ENCODE measurements around the gene TLE2. TPM values are rescaled to one million over a fixed set of nuclear protein-coding genes. Genes with fewer than 3 reads are reported as not detected.
"Not testable (repeated sequence)": the region's sequence is repeated elsewhere in the genome, so short reads cannot be mapped to it uniquely, and the experiment has no call there.

The TLE2 gene
- total and polyA plus RNA-seq, 5 experiments from 2014 or later: 7.0 to 21.1 (median 12.4) TPM

- H3K27ac Mint-ChIP-seq: peak overlapping the region; percentile 40 to 93 (median 80)
- no peaks in the 10 kb centered on the region for H3K9me3 Mint-ChIP-seq
- H3K4me3 Mint-ChIP-seq: peak overlapping the region in 8 of 10 donors; percentile 3 to 77 (median 56)
- ATAC-seq (no peak), DNase-seq (no peak)
- H3K27me3 Mint-ChIP-seq: no peaks in the 10 kb centered on the region
- POLR2A ChIA-PET: interaction anchor here (0.6 to 15.8 kb wide), 11 partner anchors 6 to 123 kb away, joined by 3 to 519 read pairs (median 4); partner anchors contain the start of genes S1PR4, TLE5 and TLE6
- H3K4me1 Mint-ChIP-seq: peaks cover 25 to 60% (median 59%) of the 10 kb centered on the region in 4 donors
- peaks cover 0 to 64% (median 21%) of the 10 kb centered on the region in 3 donors for H3K36me3 Mint-ChIP-seq
Measured at GRCh38 chr19:3054972-3055740, 26.1 kb upstream of the TLE2 start.

GRCh38 chr19:3054265-3054971, 25.3 kb upstream of the TLE2 start:
- POLR2A ChIA-PET: interaction anchor here (0.6 to 15.8 kb wide), 9 partner anchors 7 to 104 kb away, joined by 3 to 519 read pairs (median 6); partner anchors contain the start of genes TLE5 and TLE6
- Mint-ChIP-seq H3K4me3 (peak overlapping the region in 8 of 10 donors; percentile 3 to 77 (median 56)), H3K27me3 (no peaks in the 10 kb centered on the region), H3K36me3 (peaks cover 0 to 56% (median 15%) of the 10 kb centered on the region in 3 donors), H3K9me3 (no peaks in the 10 kb centered on the region), H3K4me1 (peaks cover 25 to 59% (median 52%) of the 10 kb centered on the region in 4 donors), H3K27ac (peak overlapping the region; percentile 40 to 93 (median 80))
- ATAC-seq (no peak), DNase-seq (no peak)

- DNase-seq (no peak), ATAC-seq (no peak)
- Mint-ChIP-seq H3K27ac (peak overlapping the region in 6 of 10 donors; percentile 15 to 93 (median 78)), H3K36me3 (peaks cover 0 to 50% (median 15%) of the 10 kb centered on the region in 3 donors), H3K27me3 (peaks cover 0 to 2% (median 0%) of the 10 kb centered on the region in 5 donors), H3K4me1 (peaks cover 29 to 62% (median 52%) of the 10 kb centered on the region in 4 donors), H3K4me3 (peak overlapping the region in 4 of 10 donors; percentile 1 to 56 (median 26)), H3K9me3 (no peaks in the 10 kb centered on the region)
- POLR2A ChIA-PET: interaction anchor here (1.0 to 15.8 kb wide), 6 partner anchors 7 to 103 kb away, joined by 3 to 519 read pairs (median 14); partner anchors contain the start of genes TLE5 and TLE6
Measured at GRCh38 chr19:3053780-3054179, 24.7 kb upstream of the TLE2 start.

- Mint-ChIP-seq H3K27ac (peak overlapping the region in 8 of 10 donors; percentile 29 to 86 (median 68)), H3K36me3 (peaks cover 0 to 44% (median 15%) of the 10 kb centered on the region in 3 donors), H3K27me3 (peaks cover 0 to 2% (median 0%) of the 10 kb centered on the region in 5 donors), H3K9me3 (no peaks in the 10 kb centered on the region), H3K4me3 (peak overlapping the region in 4 of 10 donors; percentile 26 to 56 (median 40)), H3K4me1 (peaks cover 27 to 57% (median 47%) of the 10 kb centered on the region in 4 donors)
- DNase-seq: no peak
- POLR2A ChIA-PET: interaction anchor here (0.6 to 15.8 kb wide), 9 partner anchors 8 to 103 kb away, joined by 3 to 519 read pairs (median 7); partner anchors contain the start of gene TLE5
- ATAC-seq: peak; percentile 24 to 33
Measured at GRCh38 chr19:3053218-3053621, 24.1 kb upstream of the TLE2 start.

GRCh38 chr19:3050016-3050415, 20.9 kb upstream of the TLE2 start:
- H3K9me3 Mint-ChIP-seq, ATAC-seq, H3K27me3 Mint-ChIP-seq, H3K4me3 Mint-ChIP-seq, DNase-seq: not testable (repeated sequence)
- H3K36me3 Mint-ChIP-seq: peaks cover 0 to 16% (median 7%) of the 10 kb centered on the region in 3 donors
- POLR2A ChIA-PET: interaction anchor here (10.4 to 15.8 kb wide), 2 partner anchors 11 kb away, joined by 193 to 519 read pairs; partner anchors contain the start of gene TLE5
- peak overlapping the region in 3 of 10 donors; percentile 4 to 15 (median 8) for H3K27ac Mint-ChIP-seq
- H3K4me1 Mint-ChIP-seq: peaks cover 18 to 42% (median 40%) of the 10 kb centered on the region in 4 donors

GRCh38 chr19:3049089-3049488, 20.0 kb upstream of the TLE2 start:
- H3K27me3 Mint-ChIP-seq: peaks cover 0 to 2% (median 0%) of the 10 kb centered on the region in 5 donors
- H3K9me3 Mint-ChIP-seq: no peaks in the 10 kb centered on the region
- peaks cover 0 to 7% (median under 1%) of the 10 kb centered on the region in 3 donors for H3K36me3 Mint-ChIP-seq
- no peak for ATAC-seq
- DNase-seq: no peak
- POLR2A ChIA-PET: interaction anchor here (1.4 to 10.4 kb wide), 3 partner anchors 12 to 18 kb away, joined by 3 to 193 read pairs (median 48); partner anchors contain the start of gene TLE5
- peaks cover 14 to 39% (median 36%) of the 10 kb centered on the region in 4 donors for H3K4me1 Mint-ChIP-seq
- peak overlapping the region in 8 of 10 donors; percentile 60 to 87 (median 74) for H3K27ac Mint-ChIP-seq
- peak overlapping the region in 8 of 10 donors; percentile 33 to 74 (median 57) for H3K4me3 Mint-ChIP-seq

- Mint-ChIP-seq H3K4me3 (peak overlapping the region; percentile 24 to 97 (median 92)), H3K27me3 (peaks cover 0 to 2% (median 0%) of the 10 kb centered on the region in 5 donors), H3K27ac (peak overlapping the region in 7 of 10 donors; percentile 83 to 97 (median 94)), H3K36me3 (no peaks in the 10 kb centered on the region), H3K9me3 (no peaks in the 10 kb centered on the region), H3K4me1 (peaks cover 14 to 33% (median 30%) of the 10 kb centered on the region in 4 donors)
- DNase-seq (no peak), ATAC-seq (no peak)
- POLR2A ChIA-PET: interaction anchor here (1.5 to 10.4 kb wide), 3 partner anchors 12 to 28 kb away, joined by 3 to 193 read pairs (median 48); partner anchors contain the start of gene TLE5
Measured at GRCh38 chr19:3048190-3048533, 19.1 kb upstream of the TLE2 start.

GRCh38 chr19:3047496-3048189, 18.6 kb upstream of the TLE2 start:
- peak overlapping the region; percentile 83 to 97 (median 94) for H3K27ac Mint-ChIP-seq
- DNase-seq: peak; percentile 48 to 83 (median 62)
- POLR2A ChIA-PET: interaction anchor here (1.5 to 10.4 kb wide), 3 partner anchors 11 to 28 kb away, joined by 3 to 193 read pairs (median 48); partner anchors contain the start of gene TLE5

GRCh38 chr19:3046698-3047495, 17.8 kb upstream of the TLE2 start:
- no peaks in the 10 kb centered on the region for H3K36me3 Mint-ChIP-seq
- POLR2A ChIA-PET: interaction anchor here (1.5 to 10.4 kb wide), 4 partner anchors 8 to 29 kb away, joined by 3 to 193 read pairs (median 27); partner anchors contain the start of gene TLE5

More at GRCh38 chr19:3047496-3048189, 18.6 kb upstream of the TLE2 start:
- H3K4me3 Mint-ChIP-seq: peak overlapping the region; percentile 86 to 97 (median 92)
- H3K27me3 Mint-ChIP-seq: peaks cover 0 to 2% (median 0%) of the 10 kb centered on the region in 5 donors
- H3K4me1 Mint-ChIP-seq: peaks cover 12 to 33% (median 29%) of the 10 kb centered on the region in 4 donors
- H3K9me3 Mint-ChIP-seq: no peaks in the 10 kb centered on the region
- ATAC-seq: peak; percentile 87 to 91
- H3K36me3 Mint-ChIP-seq: no peaks in the 10 kb centered on the region

GRCh38 chr19:3045885-3046697, 17.0 kb upstream of the TLE2 start:
- Mint-ChIP-seq H3K36me3 (no peaks in the 10 kb centered on the region), H3K4me1 (peaks cover 15 to 39% (median 34%) of the 10 kb centered on the region in 4 donors), H3K4me3 (peak overlapping the region; percentile 40 to 74 (median 54)), H3K27ac (peak overlapping the region in 7 of 10 donors; percentile 29 to 83 (median 53)), H3K9me3 (no peaks in the 10 kb centered on the region), H3K27me3 (peaks cover 0 to 2% (median 0%) of the 10 kb centered on the region in 5 donors)
- POLR2A ChIA-PET: interaction anchor here (2.2 to 10.4 kb wide), 3 partner anchors 9 to 15 kb away, joined by 6 to 193 read pairs (median 48); partner anchors contain the start of gene TLE5
- ATAC-seq: no peak
- no peak for DNase-seq

More at GRCh38 chr19:3046698-3047495, 17.8 kb upstream of the TLE2 start:
- Mint-ChIP-seq H3K27ac (peak overlapping the region in 8 of 10 donors; percentile 29 to 97 (median 90)), H3K4me3 (peak overlapping the region in 9 of 10 donors; percentile 52 to 97 (median 93)), H3K4me1 (peaks cover 13 to 34% (median 29%) of the 10 kb centered on the region in 4 donors), H3K9me3 (no peaks in the 10 kb centered on the region), H3K27me3 (peaks cover 0 to 2% (median 0%) of the 10 kb centered on the region in 5 donors)
- no peak for DNase-seq
- ATAC-seq: no peak
